HS-5 (cell line): ENCODE results near the gene RPL10.

ENCODE experiments used
- DNase-seq: peaks from one replicate; pipeline ENCODE4 v3.0.0-alpha.2; 2012; ENCODE audit warnings: low read depth

Gene RPL10

DNA sequence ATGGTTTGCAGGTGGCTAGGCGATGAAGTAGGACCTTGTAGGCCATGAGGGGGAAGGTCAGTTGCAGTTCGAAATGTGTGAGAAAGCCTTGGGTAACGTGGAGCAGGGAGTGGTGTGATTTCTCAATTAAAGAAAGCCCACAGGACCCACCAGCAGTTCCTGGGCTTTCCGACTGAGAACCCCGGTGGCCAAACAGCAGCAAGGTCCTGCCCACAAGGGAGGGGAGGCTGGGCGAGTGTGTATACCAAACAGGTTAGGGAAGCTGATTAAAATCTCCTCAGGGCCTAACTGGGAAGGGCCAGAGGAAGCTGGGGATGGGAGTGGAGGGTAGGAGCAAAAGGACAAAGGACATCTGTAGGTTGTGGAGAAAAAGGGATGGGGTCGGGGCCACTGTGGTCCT lies 32.7 kb downstream of the RPL10 start:
- no peak for DNase-seq

DNA sequence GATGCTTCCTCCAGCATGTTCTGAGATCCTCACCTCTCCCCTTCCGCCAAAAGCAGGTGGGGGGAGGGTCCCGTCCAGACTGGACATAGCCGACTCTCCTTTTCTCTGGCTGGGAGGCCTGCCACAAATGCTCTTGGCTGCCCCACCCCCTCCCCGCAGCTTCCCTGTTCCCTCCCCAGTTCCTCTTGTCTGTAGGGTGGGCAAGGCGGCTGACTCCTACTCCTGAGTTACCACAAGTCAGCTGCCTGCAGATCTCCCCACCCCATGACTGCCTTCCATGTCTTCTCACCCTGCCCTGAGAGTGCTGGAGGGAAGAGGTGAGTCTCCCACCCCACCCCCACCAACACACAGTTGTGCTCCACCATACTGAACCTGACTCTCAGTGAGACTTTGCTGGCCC lies 33.2 kb downstream of the RPL10 start:
- DNase-seq, result no peak

DNA sequence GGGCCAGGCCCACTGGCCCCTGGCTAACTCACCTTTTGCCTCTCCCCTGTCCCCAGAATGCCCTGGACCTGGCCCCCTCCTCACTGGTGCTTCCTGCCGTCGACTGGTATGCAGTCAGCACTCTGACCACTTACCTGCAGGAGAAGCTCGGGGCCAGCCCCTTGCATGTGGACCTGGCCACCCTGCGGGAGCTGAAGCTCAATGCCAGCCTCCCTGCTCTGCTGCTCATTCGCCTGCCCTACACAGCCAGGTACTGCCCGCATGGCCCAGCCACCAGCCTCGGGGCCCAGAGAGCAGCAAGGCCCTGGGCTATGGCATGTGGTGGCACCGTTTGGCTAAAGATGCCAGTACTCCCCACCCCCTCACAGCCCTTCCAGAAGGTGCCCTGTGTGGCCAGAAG lies 34.0 kb downstream of the RPL10 start:
- no peak for DNase-seq

DNA sequence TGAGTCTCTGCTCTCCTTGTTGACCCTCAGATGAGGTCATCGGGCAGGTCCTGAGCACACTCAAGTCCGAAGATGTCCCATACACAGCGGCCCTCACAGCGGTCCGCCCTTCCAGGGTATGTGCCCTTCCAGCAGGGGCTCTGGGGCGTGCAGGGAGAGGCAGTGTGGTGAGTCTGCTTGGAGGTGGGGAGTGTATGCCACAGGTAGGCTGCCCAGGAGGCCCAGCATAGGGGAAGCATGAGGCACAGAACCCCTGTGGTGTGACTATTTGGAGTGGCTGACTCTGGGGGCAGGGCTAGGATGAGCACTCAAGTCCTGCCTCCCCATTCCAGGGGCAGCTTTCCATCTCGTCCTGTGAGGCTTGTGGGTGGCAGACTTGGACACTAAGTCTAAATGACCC lies 35.4 kb downstream of the RPL10 start:
- no peak for DNase-seq

DNA sequence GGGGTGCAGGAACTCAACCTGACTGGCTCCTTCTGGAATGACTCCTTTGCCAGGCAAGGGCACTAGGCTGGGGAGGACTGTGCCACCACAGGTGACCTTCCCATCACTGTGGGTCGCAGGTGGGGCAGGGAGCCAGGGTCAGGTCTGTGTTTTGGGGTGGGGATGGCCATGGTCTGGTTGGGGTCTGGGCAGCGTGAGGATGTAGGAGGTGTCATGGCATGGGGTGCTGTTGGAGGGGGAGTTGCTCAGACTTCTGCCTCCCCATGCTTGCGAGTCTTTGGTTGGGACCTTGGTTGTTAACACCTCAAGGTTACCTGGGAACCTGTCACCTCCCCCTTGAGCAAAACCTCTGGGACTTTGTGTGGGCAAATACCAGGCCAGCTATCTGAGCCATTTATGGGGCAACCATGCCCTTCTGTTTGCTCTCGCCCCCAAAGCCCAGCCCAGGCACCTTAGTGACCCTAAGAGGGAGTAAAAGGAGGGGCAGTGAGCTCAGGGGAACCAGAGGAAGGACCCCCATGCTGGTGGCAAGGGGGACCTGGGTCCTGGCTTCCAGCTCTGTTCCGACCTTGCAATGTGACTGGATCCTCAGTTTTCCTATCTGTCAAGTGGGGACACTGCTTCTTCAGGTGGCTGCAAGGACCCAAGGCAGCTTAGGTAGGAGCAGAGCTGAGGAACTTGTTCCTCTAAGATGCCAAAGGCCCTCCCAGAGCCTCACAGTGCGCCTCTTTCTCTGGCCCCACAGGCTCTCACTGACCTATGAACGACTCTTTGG lies 36.4 kb downstream of the RPL10 start:
- no peak for DNase-seq

DNA sequence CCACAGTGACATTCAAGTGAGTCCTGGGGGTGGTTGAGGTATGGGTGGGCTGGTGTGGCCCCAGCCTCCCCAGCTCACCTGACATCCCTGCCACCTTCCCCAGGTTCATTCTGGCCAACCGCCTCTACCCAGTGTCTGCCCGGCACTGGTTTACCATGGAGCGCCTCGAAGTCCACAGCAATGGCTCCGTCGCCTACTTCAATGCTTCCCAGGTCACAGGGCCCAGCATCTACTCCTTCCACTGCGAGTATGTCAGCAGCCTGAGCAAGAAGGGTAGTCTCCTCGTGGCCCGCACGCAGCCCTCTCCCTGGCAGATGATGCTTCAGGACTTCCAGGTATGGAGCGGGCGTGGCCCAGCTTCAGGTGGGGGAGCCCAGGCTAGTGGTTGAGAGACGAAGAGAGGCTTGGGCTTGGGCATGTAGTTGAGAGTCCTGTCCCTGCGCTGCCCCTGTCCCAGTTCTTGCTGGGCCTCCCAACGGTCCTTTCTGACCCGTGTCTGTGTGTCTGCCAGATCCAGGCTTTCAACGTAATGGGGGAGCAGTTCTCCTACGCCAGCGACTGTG lies 37.1 kb downstream of the RPL10 start:
- DNase-seq, result no peak

DNA sequence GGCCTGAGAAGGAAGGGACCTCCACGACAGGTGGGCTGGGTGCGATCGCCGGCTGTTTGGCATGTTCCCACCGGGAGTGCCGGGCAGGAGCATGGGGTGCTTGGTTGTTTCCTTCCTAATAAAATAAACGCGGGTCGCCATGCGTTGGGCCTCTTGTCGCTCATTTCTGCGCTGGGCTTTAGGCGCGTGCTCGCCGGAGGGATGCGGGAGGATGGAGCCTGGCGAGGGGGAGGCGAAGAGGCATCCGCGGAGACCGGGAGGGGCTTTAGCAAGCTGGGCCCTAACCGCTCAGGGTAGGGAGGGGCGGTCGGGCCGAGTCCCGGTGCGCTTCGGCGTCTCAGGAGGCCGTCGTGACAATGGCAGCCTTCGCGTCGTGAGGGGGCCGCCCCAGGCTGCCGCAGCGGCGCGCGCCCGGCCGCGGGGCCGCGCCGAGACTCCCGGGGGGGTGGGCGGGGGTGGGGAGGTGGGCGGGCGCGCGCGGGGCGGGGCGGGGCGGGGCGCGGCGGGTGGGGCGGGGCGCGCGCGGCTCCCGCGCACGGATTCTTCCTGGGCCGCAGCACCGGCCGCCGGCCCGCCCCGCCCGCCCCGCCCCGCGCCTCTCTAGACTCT lies 38.3 kb downstream of the RPL10 start:
- no peak for DNase-seq

DNA sequence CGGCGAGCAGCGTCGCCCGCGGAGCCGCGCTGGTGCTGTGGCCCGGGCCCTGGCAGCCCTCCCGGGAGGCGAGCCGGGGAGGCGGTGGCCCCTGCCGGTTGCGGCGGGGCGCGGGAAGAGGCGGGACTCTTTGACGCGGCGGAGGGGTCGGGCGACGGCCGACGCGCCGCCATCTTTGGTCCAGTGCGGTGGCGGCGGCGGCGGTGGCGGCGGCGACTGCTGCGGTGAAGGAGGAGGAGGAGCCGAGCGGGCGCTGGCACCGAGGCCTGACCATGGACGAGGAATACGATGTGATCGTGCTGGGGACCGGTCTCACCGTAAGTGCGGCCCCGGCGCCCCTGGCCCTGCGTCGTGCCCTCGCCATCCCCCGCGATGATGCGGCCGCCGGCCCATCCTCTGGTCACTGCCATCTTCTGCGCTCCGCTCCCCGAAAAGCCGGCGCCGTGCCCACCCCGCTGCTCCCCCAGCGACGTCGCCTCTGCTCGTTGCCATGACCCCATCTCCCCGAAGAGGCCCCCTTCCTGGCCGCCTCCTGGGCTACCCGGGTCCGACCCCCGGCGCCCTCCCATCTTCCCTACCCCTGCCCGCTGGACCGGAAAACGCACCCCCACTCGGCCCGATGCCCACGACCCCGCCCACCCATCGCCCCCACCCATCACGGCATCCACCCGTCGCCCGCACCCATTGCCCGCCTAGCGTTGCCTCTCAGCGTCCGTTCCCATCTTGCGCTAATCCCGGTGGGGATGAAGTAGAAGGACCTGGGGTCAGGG lies 39.0 kb downstream of the RPL10 start, which contains the start of gene GDI1:
Gene GDI1, plus strand, starts transcription at position 172 of the 770 bp plus-strand sequence. Its CDS starts 101 bp downstream, at position 273.
- DNase-seq, result no peak

DNA sequence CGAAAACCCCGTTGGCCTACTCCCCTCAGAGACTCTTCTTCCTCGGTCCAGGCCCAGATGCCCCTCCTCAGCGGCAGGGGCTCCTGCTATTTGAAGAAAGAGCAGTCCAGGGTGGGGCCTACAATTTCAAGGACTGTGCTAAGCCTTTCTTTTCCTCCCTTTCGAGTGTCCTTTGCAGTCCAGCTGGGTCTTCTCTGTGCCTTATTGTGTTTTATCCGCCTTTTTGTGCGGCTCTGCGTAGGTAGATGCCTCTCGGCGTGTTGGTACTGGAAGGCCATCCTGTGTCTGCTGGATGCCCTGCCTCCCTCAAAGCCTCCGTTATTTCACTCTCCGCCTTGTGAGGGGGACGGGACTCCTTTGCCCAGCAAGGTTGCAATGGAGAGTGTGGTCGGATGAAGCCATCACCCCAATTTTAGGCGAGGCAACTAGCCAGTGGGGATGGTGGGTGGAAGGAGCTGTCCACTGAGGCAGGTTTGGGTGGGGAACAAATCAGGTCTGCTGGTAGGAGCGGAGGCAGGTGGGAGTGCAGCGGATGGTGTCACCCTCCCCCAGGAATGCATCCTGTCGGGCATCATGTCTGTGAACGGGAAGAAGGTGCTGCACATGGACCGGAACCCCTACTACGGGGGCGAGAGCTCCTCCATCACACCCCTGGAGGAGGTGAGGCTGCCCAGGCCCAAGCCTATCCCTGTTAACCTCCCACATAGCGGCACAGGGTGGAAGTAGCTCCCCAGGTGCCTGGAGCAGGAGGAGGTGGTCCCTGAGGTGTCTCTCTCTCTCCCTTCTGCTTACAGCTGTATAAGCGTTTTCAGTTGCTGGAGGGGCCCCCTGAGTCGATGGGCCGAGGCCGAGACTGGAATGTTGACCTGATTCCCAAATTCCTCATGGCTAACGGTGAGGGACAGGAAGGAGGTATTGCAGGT lies 40.1 kb downstream of the RPL10 start:
- no peak for DNase-seq

DNA sequence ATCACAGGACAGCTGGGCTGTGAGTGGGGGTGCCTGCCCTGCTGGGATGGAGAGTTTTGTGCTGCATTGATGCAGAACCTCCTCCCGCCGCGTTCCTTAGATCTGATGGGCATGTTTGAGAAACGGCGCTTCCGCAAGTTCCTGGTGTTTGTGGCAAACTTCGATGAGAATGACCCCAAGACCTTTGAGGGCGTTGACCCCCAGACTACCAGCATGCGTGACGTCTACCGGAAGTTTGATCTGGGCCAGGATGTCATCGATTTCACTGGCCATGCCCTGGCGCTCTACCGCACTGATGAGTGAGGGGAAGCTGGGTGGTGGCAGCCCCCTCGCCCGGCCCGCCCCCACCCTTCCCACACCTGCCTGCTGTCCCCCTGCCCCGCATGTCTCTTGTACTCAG lies 41.7 kb downstream of the RPL10 start:
- DNase-seq, result no peak

DNA sequence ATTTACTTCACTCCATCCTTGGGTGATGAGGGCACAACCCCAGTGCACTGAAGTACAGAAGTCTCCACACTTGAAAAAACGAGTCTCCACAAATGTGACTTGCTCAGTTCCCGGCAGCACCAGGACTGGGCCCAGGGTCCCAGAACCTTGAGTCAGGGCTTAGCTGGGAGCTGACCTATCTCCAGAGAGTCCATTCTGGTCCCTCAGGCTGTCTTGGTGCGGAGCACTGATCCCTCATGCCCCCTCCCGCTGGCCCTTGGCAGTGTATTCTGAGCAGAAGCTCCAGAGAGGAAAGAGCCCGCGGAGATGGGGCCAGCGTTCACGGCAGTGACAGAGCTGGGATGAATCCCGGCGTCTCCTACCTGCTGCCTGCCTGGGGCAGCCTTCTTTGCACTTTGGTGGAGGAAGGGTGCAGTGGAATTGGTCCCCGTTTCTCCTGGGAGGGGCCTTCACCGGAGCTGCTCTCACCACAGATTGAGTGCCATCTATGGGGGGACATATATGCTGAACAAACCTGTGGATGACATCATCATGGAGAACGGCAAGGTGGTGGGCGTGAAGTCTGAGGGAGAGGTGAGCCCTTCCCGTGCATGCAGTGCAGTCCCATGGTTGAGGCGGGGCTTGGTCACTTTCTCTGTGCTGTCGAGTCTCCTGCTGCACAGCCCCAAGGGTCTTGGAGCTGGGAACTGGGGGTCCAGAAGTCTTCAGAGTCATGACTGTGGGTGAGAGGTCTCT lies 42.6 kb downstream of the RPL10 start:
- no peak for DNase-seq

DNA sequence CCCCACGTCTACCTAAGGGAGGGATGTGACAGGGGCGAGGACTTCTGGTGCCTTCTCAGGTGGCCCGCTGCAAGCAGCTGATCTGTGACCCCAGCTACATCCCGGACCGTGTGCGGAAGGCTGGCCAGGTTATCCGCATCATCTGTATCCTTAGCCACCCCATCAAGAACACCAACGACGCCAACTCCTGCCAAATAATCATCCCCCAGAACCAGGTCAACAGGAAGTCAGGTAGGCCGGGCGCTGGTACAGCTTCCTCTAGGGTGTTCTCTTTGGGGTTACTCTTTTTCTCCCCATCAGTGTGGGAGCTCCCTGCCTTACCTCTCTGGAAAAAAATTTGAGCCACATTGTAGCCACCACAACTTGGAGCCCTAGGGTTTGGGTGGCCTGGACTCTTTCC lies 43.4 kb downstream of the RPL10 start:
- no peak for DNase-seq

DNA sequence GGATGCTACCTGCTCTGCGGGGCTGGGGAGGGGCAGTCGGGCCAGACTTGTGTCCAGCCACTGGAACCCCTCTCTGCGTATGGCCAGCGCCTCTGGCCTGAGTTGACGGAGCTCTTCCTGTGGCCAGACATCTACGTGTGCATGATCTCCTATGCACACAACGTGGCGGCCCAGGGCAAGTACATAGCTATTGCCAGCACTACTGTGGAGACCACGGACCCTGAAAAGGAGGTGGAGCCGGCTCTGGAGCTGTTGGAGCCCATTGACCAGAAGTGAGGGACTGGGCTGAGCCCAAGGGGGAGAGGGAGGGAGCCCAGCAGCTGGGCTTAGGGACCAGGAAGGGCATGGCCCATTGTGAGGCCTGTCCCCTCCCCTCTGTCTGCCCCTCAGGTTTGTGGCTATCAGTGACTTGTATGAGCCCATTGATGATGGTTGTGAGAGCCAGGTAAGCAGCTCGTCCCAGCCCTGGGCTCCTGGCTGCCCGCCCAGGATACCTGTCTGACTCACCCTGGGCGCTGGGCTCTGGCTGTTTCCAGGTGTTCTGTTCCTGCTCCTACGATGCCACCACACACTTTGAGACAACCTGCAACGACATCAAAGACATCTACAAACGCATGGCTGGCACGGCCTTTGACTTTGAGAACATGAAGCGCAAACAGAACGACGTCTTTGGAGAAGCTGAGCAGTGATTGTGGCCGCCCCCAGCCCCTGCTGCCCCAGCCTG lies 44.0 kb downstream of the RPL10 start:
- DNase-seq, result no peak

DNA sequence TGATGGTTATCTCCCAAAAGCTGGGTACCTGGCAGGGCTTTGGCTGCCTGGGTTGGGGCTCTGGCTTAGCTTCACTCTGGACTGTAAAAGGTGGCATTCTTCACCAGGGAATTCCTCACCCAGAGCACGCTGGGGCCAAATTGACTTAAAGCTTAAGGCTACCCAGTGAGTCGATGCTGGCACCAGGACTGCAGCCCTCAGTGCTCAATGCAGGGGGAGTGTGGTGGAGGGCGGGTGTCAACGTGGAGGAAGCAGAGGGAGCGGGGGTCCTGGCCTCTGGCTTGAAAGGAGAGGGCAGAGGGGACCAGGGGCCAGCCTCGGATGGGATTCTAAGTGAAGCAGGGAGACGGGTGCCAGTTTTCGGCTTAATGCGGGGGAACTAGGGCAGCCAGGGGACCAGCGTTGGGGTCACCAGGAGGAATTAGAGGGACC lies 45.3 kb downstream of the RPL10 start:
- no peak for DNase-seq

DNA sequence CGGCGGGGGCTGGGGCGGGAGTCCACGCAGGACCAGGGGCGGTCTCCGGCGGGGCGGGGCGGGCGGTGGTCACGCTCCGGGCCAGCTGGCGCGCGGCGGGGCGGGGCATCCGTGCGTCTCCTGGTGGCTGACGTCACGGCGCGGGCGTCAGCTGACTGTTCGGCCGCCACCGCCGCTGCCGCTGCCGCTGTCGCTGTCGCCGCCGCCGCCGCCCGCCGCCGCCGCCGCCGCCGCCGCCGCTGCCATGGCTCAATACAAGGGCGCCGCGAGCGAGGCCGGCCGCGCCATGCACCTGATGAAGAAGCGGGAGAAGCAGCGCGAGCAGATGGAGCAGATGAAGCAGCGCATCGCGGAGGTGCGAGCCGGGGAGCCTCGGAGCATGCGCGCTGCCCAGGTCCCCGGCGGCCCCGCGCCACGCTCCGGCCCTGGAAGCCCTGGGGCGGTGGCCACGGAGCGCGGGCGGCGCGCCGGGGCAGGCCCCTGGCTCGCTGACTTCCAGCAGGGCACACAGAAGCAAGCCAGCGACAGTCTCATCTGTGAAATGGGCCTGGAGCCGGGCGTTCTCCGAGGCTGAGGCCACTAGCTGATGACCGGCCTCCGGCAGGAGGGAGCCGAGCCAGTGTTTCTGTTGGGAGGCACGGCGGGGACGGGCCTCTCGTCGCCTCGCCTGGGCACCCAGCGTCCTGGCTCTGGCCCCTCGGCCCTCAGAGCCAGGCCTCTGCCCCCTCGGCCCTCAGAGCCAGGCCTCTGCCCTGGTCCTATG lies 46.0 kb downstream of the RPL10 start, which contains the start of gene FAM50A:
Gene FAM50A, plus strand, starts transcription at position 150 of the 763 bp plus-strand sequence. Its CDS starts 95 bp downstream, at position 245.
- DNase-seq, result no peak

DNA sequence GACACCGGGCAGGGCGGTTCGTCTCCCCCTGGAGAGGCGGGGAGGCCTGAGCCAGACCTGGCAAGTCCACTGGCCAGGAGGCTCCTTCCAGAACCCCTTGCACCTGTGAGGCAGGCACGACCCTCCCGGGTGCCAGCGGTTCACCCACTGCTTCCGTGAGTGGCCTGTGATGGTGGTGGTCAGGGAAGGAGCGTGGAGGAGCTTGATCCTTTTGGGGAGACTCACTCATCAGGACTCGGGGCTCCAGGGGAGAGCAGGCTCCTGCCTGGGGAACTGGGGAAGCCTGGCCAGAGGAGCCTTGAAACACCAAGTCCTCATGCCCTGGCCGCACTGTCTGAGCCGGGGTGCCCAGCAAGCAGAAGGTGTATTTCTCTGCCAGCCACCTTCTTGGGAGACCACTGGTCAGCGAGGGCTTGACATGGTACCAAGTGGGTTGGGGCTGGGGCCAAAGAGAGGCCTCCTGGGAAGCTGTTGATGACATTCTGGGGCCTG lies 46.6 kb downstream of the RPL10 start:
- no peak for DNase-seq

DNA sequence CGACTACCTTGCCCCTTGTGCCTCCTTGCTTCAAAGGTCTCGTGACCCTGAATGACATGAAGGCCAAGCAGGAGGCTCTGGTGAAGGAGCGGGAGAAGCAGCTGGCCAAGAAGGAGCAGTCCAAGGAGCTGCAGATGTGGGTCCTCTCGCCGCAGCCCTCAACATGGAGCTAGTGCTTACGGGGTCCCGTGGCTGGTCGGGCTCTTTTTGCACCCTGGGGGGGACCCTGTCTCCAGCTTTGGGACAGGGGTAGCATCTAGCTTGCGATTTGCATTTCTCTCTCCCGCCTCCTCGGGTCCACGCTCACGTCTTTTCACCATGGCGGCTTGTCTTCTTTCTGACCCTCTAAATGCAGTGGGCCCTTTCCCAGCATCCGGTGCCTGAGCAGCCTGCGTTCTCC lies 47.6 kb downstream of the RPL10 start:
- no peak for DNase-seq

DNA sequence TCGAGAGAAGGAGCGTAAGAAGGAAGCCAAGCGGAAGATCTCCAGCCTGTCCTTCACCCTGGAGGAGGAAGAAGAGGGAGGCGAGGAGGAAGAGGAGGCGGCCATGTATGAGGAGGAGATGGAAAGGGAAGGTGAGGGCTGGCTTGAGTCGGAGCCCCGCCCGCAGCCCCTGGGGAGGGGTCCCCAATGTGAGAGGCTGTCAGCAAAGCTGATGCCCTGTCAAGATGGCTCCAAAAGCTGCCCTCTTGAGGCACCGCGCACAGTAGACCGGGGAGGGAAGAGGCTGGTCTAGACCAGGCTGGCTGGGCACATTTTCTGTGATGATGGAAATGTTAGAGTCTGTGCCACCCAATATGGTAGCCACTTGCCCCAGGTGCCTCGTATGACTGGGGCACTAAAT lies 48.3 kb downstream of the RPL10 start:
- DNase-seq, result no peak

DNA sequence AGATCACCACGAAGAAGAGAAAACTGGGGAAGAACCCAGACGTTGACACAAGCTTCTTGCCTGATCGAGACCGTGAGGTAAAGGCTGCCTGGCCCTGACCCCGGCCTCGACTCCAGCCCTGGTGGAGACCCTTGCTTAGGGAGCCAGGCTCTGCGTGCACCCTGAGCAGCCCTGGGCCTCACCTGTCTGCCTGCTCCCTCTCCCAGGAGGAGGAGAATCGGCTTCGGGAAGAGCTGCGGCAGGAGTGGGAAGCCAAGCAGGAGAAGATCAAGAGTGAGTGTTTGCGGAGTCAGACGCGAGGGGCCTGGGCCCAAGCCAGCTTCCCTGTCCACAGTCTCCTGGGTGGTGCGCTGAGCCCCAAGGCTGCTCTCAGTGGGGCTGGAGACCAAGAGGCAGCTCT lies 50.3 kb downstream of the RPL10 start:
- no peak for DNase-seq
